ENCODE data around the gene SULT4A1.

Gene SULT4A1

GRCh38 chr22:43886231-43886630, 23.9 kb upstream of the SULT4A1 start:
- H2BK12ac ChIP-seq (ENCODE audit: low read length) = no peak overlapping the region
- no peak overlapping the region for H2BK5ac ChIP-seq (ENCODE audit: low read length)
- no peak overlapping the region for H3K18ac ChIP-seq (ENCODE audit: low read length)
- no peak overlapping the region for H3K4ac ChIP-seq (ENCODE audit: low read length)
- no peak overlapping the region for H3K4me2 ChIP-seq (ENCODE audit: insufficient read depth, low read length, poor library complexity, severe bottlenecking)
- H2BK15ac ChIP-seq (ENCODE audit: low read length) = no peak overlapping the region
- H3K4me3 ChIP-seq (ENCODE audit: low read length in 2 of 2) = no peak overlapping the region
- H3K14ac ChIP-seq (ENCODE audit: low read length) = no peak overlapping the region
- H3K23ac ChIP-seq (ENCODE audit: low read depth, low read length, poor library complexity) = no peak overlapping the region
- H2AFZ ChIP-seq (ENCODE audit: low read length) = no peak overlapping the region
- H3K9ac ChIP-seq (ENCODE audit: low read depth, low read length, poor library complexity) = no peak overlapping the region
- H3K27me3 ChIP-seq (ENCODE audit: control insufficient read depth in 3 of 3, insufficient read depth in 3 of 3, low read depth in 1 of 3, low read length in 3 of 3) = peaks cover 5 to 50% (median 19%) of the 10 kb centered on the region in 3 experiments
- no peaks in the 10 kb centered on the region for H3K9me3 ChIP-seq (replicated peaks in 1 of 2; ENCODE audit: control insufficient read depth in 2 of 2, insufficient read depth in 1 of 2, low read depth in 1 of 2, low read length in 2 of 2)
- no peak overlapping the region for H2BK120ac ChIP-seq (ENCODE audit: low read depth, low read length)
- no peaks in the 10 kb centered on the region for H3K36me3 ChIP-seq (replicated peaks in 1 of 2; ENCODE audit: control insufficient read depth in 2 of 2, insufficient read depth in 2 of 2, low read length in 2 of 2)
- H4K8ac ChIP-seq (ENCODE audit: low read depth, low read length) = no peak overlapping the region
- H3K79me1 ChIP-seq (ENCODE audit: low read depth, low read length) = peaks cover 3% of the 10 kb centered on the region
- H3K27ac ChIP-seq (replicated peaks; ENCODE audit: low read length) = no peak overlapping the region
- H3K4me1 ChIP-seq (ENCODE audit: control insufficient read depth in 2 of 2, insufficient read depth in 1 of 2, low read depth in 1 of 2, low read length in 2 of 2) = peaks cover 0 to 3% of the 10 kb centered on the region in 2 donors
- no peak for DNase-seq (ENCODE audit: low spot score)
- no peak overlapping the region for H4K91ac ChIP-seq (ENCODE audit: low read depth, low read length, poor library complexity)
- no peak overlapping the region for H2AK5ac ChIP-seq (ENCODE audit: low read depth, low read length)
- no CpG with 5 or more reads among the region's 8 CpGs for WGBS, 2 donors (ENCODE audit: extremely low coverage in 2 of 2, insufficient read length in 2 of 2, insufficient replicate concordance in 1 of 2)

- H2BK120ac ChIP-seq (ENCODE audit: low read depth, low read length) = no peak overlapping the region
- no peak overlapping the region for H2BK5ac ChIP-seq (ENCODE audit: low read length)
- H4K8ac ChIP-seq (ENCODE audit: low read depth, low read length) = no peak overlapping the region
- no peak overlapping the region for H3K14ac ChIP-seq (ENCODE audit: low read length)
- DNase-seq (ENCODE audit: low spot score) = no peak
- no peak overlapping the region for H3K4me2 ChIP-seq (ENCODE audit: insufficient read depth, low read length, poor library complexity, severe bottlenecking)
- no peaks in the 10 kb centered on the region for H3K9me3 ChIP-seq (replicated peaks in 1 of 2; ENCODE audit: control insufficient read depth in 2 of 2, insufficient read depth in 1 of 2, low read depth in 1 of 2, low read length in 2 of 2)
- no CpG with 5 or more reads among the region's 6 CpGs for WGBS, 2 donors (ENCODE audit: extremely low coverage in 2 of 2, insufficient read length in 2 of 2, insufficient replicate concordance in 1 of 2)
- H2AFZ ChIP-seq (ENCODE audit: low read length) = no peak overlapping the region
- no peak overlapping the region for H3K4ac ChIP-seq (ENCODE audit: low read length)
- no peak overlapping the region for H3K4me3 ChIP-seq (ENCODE audit: low read length in 2 of 2)
- no peak overlapping the region for H2AK5ac ChIP-seq (ENCODE audit: low read depth, low read length)
- H3K23ac ChIP-seq (ENCODE audit: low read depth, low read length, poor library complexity) = no peak overlapping the region
- no peak overlapping the region for H2BK12ac ChIP-seq (ENCODE audit: low read length)
- H3K4me1 ChIP-seq (ENCODE audit: control insufficient read depth in 2 of 2, insufficient read depth in 1 of 2, low read depth in 1 of 2, low read length in 2 of 2) = no peaks in the 10 kb centered on the region
- no peaks in the 10 kb centered on the region for H3K36me3 ChIP-seq (replicated peaks in 1 of 2; ENCODE audit: control insufficient read depth in 2 of 2, insufficient read depth in 2 of 2, low read length in 2 of 2)
- H2BK15ac ChIP-seq (ENCODE audit: low read length) = no peak overlapping the region
- H3K18ac ChIP-seq (ENCODE audit: low read length) = no peak overlapping the region
- H3K9ac ChIP-seq (ENCODE audit: low read depth, low read length, poor library complexity) = no peak overlapping the region
- H3K27me3 ChIP-seq (ENCODE audit: control insufficient read depth in 3 of 3, insufficient read depth in 3 of 3, low read depth in 1 of 3, low read length in 3 of 3) = peaks cover 1 to 50% (median 15%) of the 10 kb centered on the region in 3 experiments
- no peak overlapping the region for H4K91ac ChIP-seq (ENCODE audit: low read depth, low read length, poor library complexity)
- H3K79me1 ChIP-seq (ENCODE audit: low read depth, low read length) = peaks cover 5% of the 10 kb centered on the region
- H3K27ac ChIP-seq (replicated peaks; ENCODE audit: low read length) = no peak overlapping the region
Measured at GRCh38 chr22:43885786-43886185, 23.5 kb upstream of the SULT4A1 start.

DNA sequence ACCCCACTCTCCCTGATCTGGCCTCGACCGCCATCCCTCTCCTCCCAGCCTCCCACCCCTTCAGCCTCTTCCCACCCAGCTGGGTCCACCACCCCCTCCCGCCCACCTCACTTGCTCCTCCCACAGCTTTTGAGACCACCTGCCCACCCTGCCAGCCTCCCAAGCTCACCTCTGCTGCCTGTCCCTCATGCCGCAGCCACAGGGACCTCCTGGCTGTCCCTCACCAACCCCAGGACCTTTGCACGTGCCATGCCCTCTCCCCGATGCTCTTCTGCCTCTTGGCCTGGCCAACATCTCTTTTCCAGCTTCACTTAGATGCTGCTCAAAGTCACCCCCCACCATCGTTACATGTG, 23.0 kb upstream of the SULT4A1 start:
- no peak overlapping the region for H4K8ac ChIP-seq (ENCODE audit: low read depth, low read length)
- H3K23ac ChIP-seq (ENCODE audit: low read depth, low read length, poor library complexity) = peak overlapping the region; percentile 39
- H2BK120ac ChIP-seq (ENCODE audit: low read depth, low read length) = no peak overlapping the region
- H3K4ac ChIP-seq (ENCODE audit: low read length) = no peak overlapping the region
- DNase-seq (ENCODE audit: low spot score) = no peak
- H2AFZ ChIP-seq (ENCODE audit: low read length) = no peak overlapping the region
- peaks cover 0 to 45% (median 10%) of the 10 kb centered on the region in 3 experiments for H3K27me3 ChIP-seq (ENCODE audit: control insufficient read depth in 3 of 3, insufficient read depth in 3 of 3, low read depth in 1 of 3, low read length in 3 of 3)
- WGBS, 2 donors (ENCODE audit: extremely low coverage in 2 of 2, insufficient read length in 2 of 2, insufficient replicate concordance in 1 of 2) = no CpG with 5 or more reads among the region's 7 CpGs
- no peak overlapping the region for H3K9ac ChIP-seq (ENCODE audit: low read depth, low read length, poor library complexity)
- H2BK15ac ChIP-seq (ENCODE audit: low read length) = no peak overlapping the region
- H3K4me2 ChIP-seq (ENCODE audit: insufficient read depth, low read length, poor library complexity, severe bottlenecking) = no peak overlapping the region
- no peaks in the 10 kb centered on the region for H3K9me3 ChIP-seq (replicated peaks in 1 of 2; ENCODE audit: control insufficient read depth in 2 of 2, insufficient read depth in 1 of 2, low read depth in 1 of 2, low read length in 2 of 2)
- peak overlapping the region; percentile 62 for H2AK5ac ChIP-seq (ENCODE audit: low read depth, low read length)
- H3K36me3 ChIP-seq (replicated peaks in 1 of 2; ENCODE audit: control insufficient read depth in 2 of 2, insufficient read depth in 2 of 2, low read length in 2 of 2) = no peaks in the 10 kb centered on the region
- H3K4me3 ChIP-seq (ENCODE audit: low read length in 2 of 2) = no peak overlapping the region
- H3K18ac ChIP-seq (ENCODE audit: low read length) = peak overlapping the region; percentile 11
- peaks cover 5% of the 10 kb centered on the region for H3K79me1 ChIP-seq (ENCODE audit: low read depth, low read length)
- no peak overlapping the region for H2BK5ac ChIP-seq (ENCODE audit: low read length)
- no peak overlapping the region for H3K14ac ChIP-seq (ENCODE audit: low read length)
- H2BK12ac ChIP-seq (ENCODE audit: low read length) = no peak overlapping the region
- no peaks in the 10 kb centered on the region for H3K4me1 ChIP-seq (ENCODE audit: control insufficient read depth in 2 of 2, insufficient read depth in 1 of 2, low read depth in 1 of 2, low read length in 2 of 2)
- H3K27ac ChIP-seq (replicated peaks; ENCODE audit: low read length) = no peak overlapping the region
- H4K91ac ChIP-seq (ENCODE audit: low read depth, low read length, poor library complexity) = no peak overlapping the region

- Histone ChIP-seq H3K27ac (replicated peaks; ENCODE audit: low read length) (no peak overlapping the region), H2BK5ac (ENCODE audit: low read length) (no peak overlapping the region), H2AFZ (ENCODE audit: low read length) (peak overlapping the region; percentile 33), H3K4me3 (ENCODE audit: low read length in 2 of 2) (no peak overlapping the region), H3K27me3 (ENCODE audit: control insufficient read depth in 3 of 3, insufficient read depth in 3 of 3, low read depth in 1 of 3, low read length in 3 of 3) (peaks cover 0 to 39% (median 5%) of the 10 kb centered on the region in 3 experiments), H3K4me2 (ENCODE audit: insufficient read depth, low read length, poor library complexity, severe bottlenecking) (no peak overlapping the region), H3K14ac (ENCODE audit: low read length) (no peak overlapping the region), H2AK5ac (ENCODE audit: low read depth, low read length) (no peak overlapping the region), H3K4ac (ENCODE audit: low read length) (no peak overlapping the region), H3K18ac (ENCODE audit: low read length) (no peak overlapping the region), H3K9me3 (replicated peaks in 1 of 2; ENCODE audit: control insufficient read depth in 2 of 2, insufficient read depth in 1 of 2, low read depth in 1 of 2, low read length in 2 of 2) (no peaks in the 10 kb centered on the region), H2BK12ac (ENCODE audit: low read length) (no peak overlapping the region), H2BK15ac (ENCODE audit: low read length) (no peak overlapping the region), H3K79me1 (ENCODE audit: low read depth, low read length) (peaks cover 5% of the 10 kb centered on the region), H3K4me1 (ENCODE audit: control insufficient read depth in 2 of 2, insufficient read depth in 1 of 2, low read depth in 1 of 2, low read length in 2 of 2) (no peaks in the 10 kb centered on the region), H2BK120ac (ENCODE audit: low read depth, low read length) (no peak overlapping the region), H4K91ac (ENCODE audit: low read depth, low read length, poor library complexity) (no peak overlapping the region), H4K8ac (ENCODE audit: low read depth, low read length) (no peak overlapping the region), H3K36me3 (replicated peaks in 1 of 2; ENCODE audit: control insufficient read depth in 2 of 2, insufficient read depth in 2 of 2, low read length in 2 of 2) (no peaks in the 10 kb centered on the region), H3K9ac (ENCODE audit: low read depth, low read length, poor library complexity) (no peak overlapping the region), H3K23ac (ENCODE audit: low read depth, low read length, poor library complexity) (no peak overlapping the region)
- no CpG with 5 or more reads among the region's 18 CpGs for WGBS, 2 donors (ENCODE audit: extremely low coverage in 2 of 2, insufficient read length in 2 of 2, insufficient replicate concordance in 1 of 2)
- DNase-seq (ENCODE audit: low spot score) = peak; percentile 54
Measured at GRCh38 chr22:43884600-43885318, 22.4 kb upstream of the SULT4A1 start.
